H1 (cell line): ENCODE measurements around the gene PLEKHG3. TPM values are rescaled to one million over a fixed set of nuclear protein-coding genes. Genes with fewer than 3 reads are reported as not detected.

Experiments
- FOSL1 ChIP-seq: IDR thresholded peaks from 2 replicates; pipeline ENCODE4 v1.6.1; 2011; ENCODE audit warnings: mild to moderate bottlenecking, low read depth, low read length, moderate library complexity; ENCODE audit not compliant: insufficient read depth
- KDM1A ChIP-seq: fragments of 200-600, 300-600 bp; sonication (generic); IDR thresholded peaks from 2 replicates; pipeline ENCODE4 v1.7.1; 2016; ENCODE audit warnings: mild to moderate bottlenecking, low read length, borderline replicate concordance
- POLR2A ChIP-seq, 2 experiments: IDR thresholded peaks; 1 replicate in 1 of 2; 2 replicates in 1 of 2; pipeline ENCODE4 v1.6.1; 2011; ENCODE audit warnings: low read depth in 2 of 2, low read length in 2 of 2, mild to moderate bottlenecking in 2 of 2; ENCODE audit errors: control extremely low read depth in 1 of 2
- TAF1 ChIP-seq: IDR thresholded peaks from 2 replicates; pipeline ENCODE4 v1.6.1; 2011; ENCODE audit warnings: mild to moderate bottlenecking, low read depth, low read length
- USF2 ChIP-seq: IDR thresholded peaks from 2 replicates; pipeline ENCODE4 v1.6.1; 2011; ENCODE audit warnings: low read length, improper control_type of control experiment
- polyA plus RNA-seq, 7 experiments: library from polyadenylated mRNA; depleted of rRNA in 3 of 7; stranded (reverse) in 5 of 7; unstranded in 2 of 7; fragments of >200 nt in 5 of 7; fragments of 200-250 nt in 2 of 7; gene quantifications; 1 replicate in 5 of 7; 2 replicates in 1 of 7; 4 replicates in 1 of 7; pipeline versions ENCODE4 v1.2.1 to v1.2.3, GENCODE V29; 2011 to 2013; ENCODE audit warnings: missing spikeins in 2 of 7, mixed read lengths in 2 of 7
- total RNA-seq: library from RNA; stranded (reverse); fragmentation: NEBNext Ultra II Directional; extraction: Animal tissue kit (Norgen Biotek cat#: 25700); gene quantifications from 2 replicates; pipeline ENCODE4 v1.2.1, GENCODE V29; 2021

PLEKHG3 gene
- total and polyA plus RNA-seq, 2 of the 8 experiments (the other 6 are each of a cell fraction or from before 2014, with no cell fraction given): 43.4 to 90.6 TPM

GRCh38 chr14:64715628-64716412 lies 11.6 kb downstream of the PLEKHG3 start (continued):
- TF ChIP-seq KDM1A (no peak), USF2 (no peak), FOSL1 (no peak), TAF1 (no peak), POLR2A (IDR thresholded peaks at IDR 0.05; ENCODE audit: control extremely low read depth in 1 of 2, low read depth in 2 of 2, low read length in 2 of 2) (no peak)
